GM12801 (cell line): Measurements from ENCODE around the gene CD3E.

Source experiments
- TF ChIP-seq, protein P1 (sequence below): IDR thresholded peaks from one replicate; pipeline ENCODE4 v1.5.1; 2011; ENCODE audit warnings: control low read depth; ENCODE audit not compliant: insufficient read length; ENCODE audit errors: extremely low read depth

Gene CD3E

GRCh38 chr11:118304568-118305248 lies at the start of gene CD3E:
CD3E (plus strand) TSS chr11:118304730; CDS start chr11:118304953, 223 bp downstream.
- TF ChIP-seq, protein P1, sequence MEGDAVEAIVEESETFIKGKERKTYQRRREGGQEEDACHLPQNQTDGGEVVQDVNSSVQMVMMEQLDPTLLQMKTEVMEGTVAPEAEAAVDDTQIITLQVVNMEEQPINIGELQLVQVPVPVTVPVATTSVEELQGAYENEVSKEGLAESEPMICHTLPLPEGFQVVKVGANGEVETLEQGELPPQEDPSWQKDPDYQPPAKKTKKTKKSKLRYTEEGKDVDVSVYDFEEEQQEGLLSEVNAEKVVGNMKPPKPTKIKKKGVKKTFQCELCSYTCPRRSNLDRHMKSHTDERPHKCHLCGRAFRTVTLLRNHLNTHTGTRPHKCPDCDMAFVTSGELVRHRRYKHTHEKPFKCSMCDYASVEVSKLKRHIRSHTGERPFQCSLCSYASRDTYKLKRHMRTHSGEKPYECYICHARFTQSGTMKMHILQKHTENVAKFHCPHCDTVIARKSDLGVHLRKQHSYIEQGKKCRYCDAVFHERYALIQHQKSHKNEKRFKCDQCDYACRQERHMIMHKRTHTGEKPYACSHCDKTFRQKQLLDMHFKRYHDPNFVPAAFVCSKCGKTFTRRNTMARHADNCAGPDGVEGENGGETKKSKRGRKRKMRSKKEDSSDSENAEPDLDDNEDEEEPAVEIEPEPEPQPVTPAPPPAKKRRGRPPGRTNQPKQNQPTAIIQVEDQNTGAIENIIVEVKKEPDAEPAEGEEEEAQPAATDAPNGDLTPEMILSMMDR: no peak

GRCh38 chr11:118258410-118258809 lies 46.1 kb upstream of the CD3E start:
- TF ChIP-seq, protein P1: no peak

DNA sequence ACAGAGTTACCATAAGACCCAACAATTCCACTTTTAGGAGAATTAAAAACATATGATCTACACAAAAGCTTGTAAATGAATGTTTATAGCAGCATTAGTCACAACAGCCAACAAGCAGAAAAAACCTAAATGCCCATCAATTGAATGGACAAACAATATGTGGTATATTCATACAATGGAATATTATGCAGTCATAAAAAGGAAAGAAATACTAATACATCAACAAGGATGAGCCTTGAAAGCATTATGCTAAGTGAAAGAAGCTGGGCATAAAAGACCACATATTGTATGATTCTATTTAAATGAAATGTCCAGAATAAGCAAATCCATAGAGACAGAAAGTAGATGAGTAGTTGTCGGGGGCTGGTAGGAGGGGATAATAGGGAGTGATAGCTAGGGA lies 45.4 kb upstream of the CD3E start:
- TF ChIP-seq, protein P1: no peak

- TF ChIP-seq, protein P1: no peak
Measured at GRCh38 chr11:118260353-118260752, 44.2 kb upstream of the CD3E start.

- TF ChIP-seq, protein P1: no peak
Measured at GRCh38 chr11:118263112-118263511, 41.4 kb upstream of the CD3E start.

- TF ChIP-seq, protein P1: no peak
Measured at GRCh38 chr11:118263695-118264568, 40.6 kb upstream of the CD3E start, which contains the start of gene MPZL2. MPZL2 (minus strand) TSS chr11:118264297; CDS start chr11:118264153, 144 bp downstream.
